Muscle of arm (tissue), 14 donors: Measurements from ENCODE around the gene CGNL1. TPM values are rescaled to one million over a fixed set of nuclear protein-coding genes. Genes with fewer than 3 reads are reported as not detected.

Experiments used
- DNase-seq: peaks from one replicate; pipeline ENCODE4 v3.0.0-alpha.2; 2013
- long read RNA-seq, 11 donors: transcript quantifications; one replicate each; lab custom pipeline, GENCODE V29; 2026
- polyA plus RNA-seq, 12 donors: library from polyadenylated mRNA; unstranded; fragments of 120-200 nt; gene quantifications; one replicate each; pipeline ENCODE4 v1.2.1, GENCODE V29; 2013; ENCODE audit not compliant: insufficient read length in 12 of 12

Gene CGNL1
- polyA plus RNA-seq: 10 to 100 TPM in 4 of 12 donors, 1 to 10 TPM in 7, not detected in 1; 7.2 to 20.3 (median 8.8) TPM
- long read RNA-seq, donor 1, partial matches to known transcripts: 6 of 6 reads
- long read RNA-seq, donor 1, other reads (novel, unspliced or antisense): 0 of 6 reads
- long read RNA-seq, donor 2, partial matches to known transcripts: 10 of 10 reads
- long read RNA-seq, donor 2, other reads (novel, unspliced or antisense): 0 of 10 reads
- long read RNA-seq, donor 3: 0 reads
- long read RNA-seq, donor 4: 0 reads
- long read RNA-seq, donor 5: 0 reads
- long read RNA-seq, donor 6: 0 reads
- long read RNA-seq, donor 7: 0 reads
- long read RNA-seq, donor 8, full-length matches to known transcripts: 1 of 1 reads
- long read RNA-seq, donor 8, partial matches to known transcripts: 0 of 1 reads
- long read RNA-seq, donor 8, other reads (novel, unspliced or antisense): 0 of 1 reads
- long read RNA-seq, donor 9, partial matches to known transcripts: 6 of 6 reads
- long read RNA-seq, donor 9, other reads (novel, unspliced or antisense): 0 of 6 reads
- long read RNA-seq, donor 10: 0 reads
- long read RNA-seq, donor 11: 0 reads

GRCh38 chr15:57375827-57376695 is at the start of gene CGNL1:
Gene CGNL1 (plus strand): TSS chr15:57376505. CDS start chr15:57438000, 61,495 bp downstream.
- no peak for DNase-seq

- DNase-seq: peak; percentile 54
These were observed 48.3 kb upstream of the CGNL1 start for GRCh38 chr15:57327985-57328471.

GRCh38 chr15:57328479-57328878 is 47.8 kb upstream of the CGNL1 start:
- no peak for DNase-seq

- no peak for DNase-seq
These were observed 47.4 kb upstream of the CGNL1 start for GRCh38 chr15:57328897-57329296.

GRCh38 chr15:57329582-57330367 is 46.5 kb upstream of the CGNL1 start:
- no peak for DNase-seq

- DNase-seq: no peak
These were observed 45.5 kb upstream of the CGNL1 start for GRCh38 chr15:57330619-57331340.

- no peak for DNase-seq
These were observed 44.0 kb upstream of the CGNL1 start for GRCh38 chr15:57332326-57332725.

- no peak for DNase-seq
These were observed 42.8 kb upstream of the CGNL1 start for GRCh38 chr15:57333487-57333886.

- DNase-seq: no peak
These were observed 42.0 kb upstream of the CGNL1 start for GRCh38 chr15:57334257-57334656.

- DNase-seq: no peak
These were observed 41.0 kb upstream of the CGNL1 start for GRCh38 chr15:57335293-57335715.

GRCh38 chr15:57335719-57336118 is 40.6 kb upstream of the CGNL1 start:
- DNase-seq: no peak

- no peak for DNase-seq
These were observed 38.4 kb upstream of the CGNL1 start for GRCh38 chr15:57337868-57338411.

GRCh38 chr15:57339321-57339720 is 37.0 kb upstream of the CGNL1 start:
- DNase-seq: no peak

- DNase-seq: peak; percentile 73
These were observed 35.5 kb upstream of the CGNL1 start for GRCh38 chr15:57340682-57341259.

GRCh38 chr15:57343048-57343447 is 33.3 kb upstream of the CGNL1 start:
- no peak for DNase-seq

GRCh38 chr15:57343498-57343897 is 32.8 kb upstream of the CGNL1 start:
- DNase-seq: no peak

- no peak for DNase-seq
These were observed 32.0 kb upstream of the CGNL1 start for GRCh38 chr15:57344282-57344681.

- no peak for DNase-seq
These were observed 30.7 kb upstream of the CGNL1 start for GRCh38 chr15:57345584-57345983.

GRCh38 chr15:57348081-57348480 is 28.2 kb upstream of the CGNL1 start:
- no peak for DNase-seq
